Smooth muscle cell (in vitro differentiated cells): ENCODE data around the gene MLLT1. TPM values are rescaled to one million over a fixed set of nuclear protein-coding genes. Genes with fewer than 3 reads are reported as not detected.

Experiments used
- DNase-seq: peaks from one replicate; lab custom pipeline; 2025; ENCODE audit not compliant: unreplicated experiment; lab: John Stamatoyannopoulos, UW
- H2AFZ ChIP-seq: fragments of 200-600 bp; sonication (generic); 2 replicates; pipeline ENCODE4 v1.6.0; 2016; ENCODE audit warnings: antibody characterized with exemption, low read depth, mild to moderate bottlenecking
- H3F3A ChIP-seq: fragments of 200-600 bp; sonication (generic); 2 replicates; pipeline ENCODE4 v1.6.0; 2017; ENCODE audit warnings: antibody characterized with exemption, low read depth
- H3K27ac ChIP-seq: fragments of 200-600 bp; sonication (generic); 2 replicates; pipeline ENCODE4 v1.5.1; 2016; ENCODE audit warnings: low read depth, mild to moderate bottlenecking
- H3K27me3 ChIP-seq: fragments of 200-600 bp; sonication (generic); 2 replicates; pipeline ENCODE4 v1.6.1; 2016; ENCODE audit warnings: low read depth, mild to moderate bottlenecking
- H3K36me3 ChIP-seq: fragments of 200-600 bp; sonication (generic); 2 replicates; pipeline ENCODE4 v1.5.1; 2016; ENCODE audit warnings: low read depth
- H3K4me1 ChIP-seq: fragments of 200-600 bp; sonication (generic); 2 replicates; pipeline ENCODE4 v1.5.1; 2016; ENCODE audit warnings: low read depth
- H3K4me2 ChIP-seq: fragments of 200-600 bp; sonication (generic); 2 replicates; pipeline ENCODE4 v1.6.0; 2016; ENCODE audit warnings: mild to moderate bottlenecking
- H3K4me3 ChIP-seq: fragments of 200-600 bp; sonication (generic); 2 replicates; pipeline ENCODE4 v1.5.1; 2016; ENCODE audit warnings: mild to moderate bottlenecking
- H3K79me2 ChIP-seq: fragments of 200-600 bp; sonication (generic); 2 replicates; pipeline ENCODE4 v1.6.0; 2016; ENCODE audit warnings: low read depth, mild to moderate bottlenecking
- H3K9ac ChIP-seq: fragments of 200-600 bp; sonication (generic); 2 replicates; pipeline ENCODE4 v1.6.0; 2016; ENCODE audit warnings: low read depth
- H3K9me3 ChIP-seq: fragments of 200-600 bp; sonication (generic); replicated peaks from 2 replicates; pipeline ENCODE4 v1.5.1; 2016; ENCODE audit warnings: low read depth
- H4K20me1 ChIP-seq: fragments of 200-600 bp; sonication (generic); 2 replicates; pipeline ENCODE4 v1.6.0; 2016; ENCODE audit warnings: low read depth
- CTCF ChIP-seq: fragments of 200-600 bp; sonication (generic); IDR thresholded peaks from 2 replicates; pipeline ENCODE4 v1.5.1; 2017; ENCODE audit warnings: borderline replicate concordance, mild to moderate bottlenecking, antibody characterized with exemption; ENCODE audit not compliant: insufficient read depth, poor library complexity, severe bottlenecking
- WGBS: methylation state at CpG from one replicate; pipeline ENCODE4 v1.1.7; 2016; ENCODE audit warnings: low lambda C conversion rate; 5-methylcytosine and 5-hydroxymethylcytosine counted together
- polyA plus RNA-seq: library from polyadenylated mRNA; unstranded; fragments of >200 nt; fragmentation: Nextera tagmentation; extraction: Ambion mirVana; gene quantifications from 2 replicates; pipeline ENCODE4 v1.2.1, GENCODE V29; 2016
- total RNA-seq: library from RNA; depleted of rRNA; stranded (reverse); fragments of >200 nt; gene quantifications from 2 replicates; pipeline ENCODE4 v1.2.3, GENCODE V29; 2014

The MLLT1 gene
- total and polyA plus RNA-seq, 2 experiments from 2014 or later = 18.8 to 27.3 TPM

GRCh38 chr19:6248844-6249243 lies 30.9 kb downstream of the MLLT1 start:
- Histone ChIP-seq H3K36me3 (no peaks in the 10 kb centered on the region), H2AFZ (no peak overlapping the region), H3K79me2 (peaks cover 98% of the 10 kb centered on the region), H3K9ac (no peak overlapping the region), H4K20me1 (peaks cover 86% of the 10 kb centered on the region), H3K4me3 (no peak overlapping the region), H3K4me1 (no peaks in the 10 kb centered on the region), H3K27me3 (no peaks in the 10 kb centered on the region), H3K9me3 (no peaks in the 10 kb centered on the region), H3K27ac (no peak overlapping the region), H3F3A (no peaks in the 10 kb centered on the region), H3K4me2 (no peak overlapping the region)
- 92% methylated on average over 6 of the region's 6 CpGs for WGBS
- TF ChIP-seq CTCF = no peak
- DNase-seq = no peak

GRCh38 chr19:6248341-6248740 lies 31.4 kb downstream of the MLLT1 start:
- Histone ChIP-seq H3K9ac (no peak overlapping the region), H3F3A (no peaks in the 10 kb centered on the region), H4K20me1 (peaks cover 86% of the 10 kb centered on the region), H3K4me3 (no peak overlapping the region), H3K27me3 (no peaks in the 10 kb centered on the region), H3K36me3 (no peaks in the 10 kb centered on the region), H3K27ac (no peak overlapping the region), H3K9me3 (no peaks in the 10 kb centered on the region), H3K79me2 (peaks cover 98% of the 10 kb centered on the region), H2AFZ (no peak overlapping the region), H3K4me1 (no peaks in the 10 kb centered on the region), H3K4me2 (no peak overlapping the region)
- DNase-seq = no peak
- WGBS = 97% methylated on average over 3 of the region's 3 CpGs
- TF ChIP-seq CTCF = no peak

- H3K27me3 ChIP-seq = no peaks in the 10 kb centered on the region
- DNase-seq = no peak
- H3K4me3 ChIP-seq = no peak overlapping the region
- 99% methylated on average over 7 of the region's 7 CpGs for WGBS
- H2AFZ ChIP-seq = no peak overlapping the region
- H3K9me3 ChIP-seq = no peaks in the 10 kb centered on the region
- H3K4me2 ChIP-seq = no peak overlapping the region
- H3K36me3 ChIP-seq = no peaks in the 10 kb centered on the region
- peaks cover 100% of the 10 kb centered on the region for H3K79me2 ChIP-seq
- TF ChIP-seq CTCF = no peak
- no peaks in the 10 kb centered on the region for H3F3A ChIP-seq
- H3K9ac ChIP-seq = no peak overlapping the region
- H3K27ac ChIP-seq = no peak overlapping the region
- H4K20me1 ChIP-seq = peaks cover 88% of the 10 kb centered on the region
- H3K4me1 ChIP-seq = no peaks in the 10 kb centered on the region
These were observed 32.8 kb downstream of the MLLT1 start for GRCh38 chr19:6247007-6247288.

GRCh38 chr19:6246174-6247006 lies 33.4 kb downstream of the MLLT1 start:
- no peaks in the 10 kb centered on the region for H3F3A ChIP-seq
- no peak overlapping the region for H3K4me2 ChIP-seq
- H4K20me1 ChIP-seq = peaks cover 88% of the 10 kb centered on the region
- no peak overlapping the region for H3K27ac ChIP-seq
- H2AFZ ChIP-seq = no peak overlapping the region
- H3K9ac ChIP-seq = no peak overlapping the region
- H3K79me2 ChIP-seq = peaks cover 99% of the 10 kb centered on the region
- 87% methylated on average over 20 of the region's 20 CpGs for WGBS
- TF ChIP-seq CTCF = no peak
- no peaks in the 10 kb centered on the region for H3K9me3 ChIP-seq
- DNase-seq = no peak
- no peaks in the 10 kb centered on the region for H3K27me3 ChIP-seq
- H3K36me3 ChIP-seq = no peaks in the 10 kb centered on the region
- no peaks in the 10 kb centered on the region for H3K4me1 ChIP-seq
- H3K4me3 ChIP-seq = no peak overlapping the region
